Thoracic aorta (tissue), 2 donors: Measurements from ENCODE around the gene AXIN1. TPM values are rescaled to one million over a fixed set of nuclear protein-coding genes. Genes with fewer than 3 reads are reported as not detected.

Source experiments
- ATAC-seq: fragments of 150-250 bp; one replicate; pipeline ENCODE4 v1.8.0; 2017; ENCODE audit warnings: low read depth; ENCODE audit not compliant: insufficient number of reproducible peaks, low FRiP score
- DNase-seq: peaks from one replicate; pipeline ENCODE4 v3.0.0-alpha.2; 2020; ENCODE audit warnings: low spot score
- H3K27ac ChIP-seq, 2 donors: fragments of 200-600 bp; sonication (generic); 1 replicate in 1 of 2; 2 replicates in 1 of 2; pipeline ENCODE4 v1.5.1; 2016; ENCODE audit warnings: mild to moderate bottlenecking in 2 of 2, moderate library complexity in 2 of 2
- H3K27me3 ChIP-seq: fragments of 200-600 bp; sonication (generic); replicated peaks from 2 replicates; pipeline ENCODE4 v1.6.0; 2016; ENCODE audit warnings: mild to moderate bottlenecking; ENCODE audit not compliant: insufficient read depth
- H3K36me3 ChIP-seq: fragments of 200-600 bp; sonication (generic); one replicate; pipeline ENCODE4 v1.5.1; 2016
- H3K4me1 ChIP-seq, 2 donors: fragments of 200-600 bp; sonication (generic); 1 replicate in 1 of 2; 2 replicates in 1 of 2; pipeline versions ENCODE4 v1.5.1 to v1.6.0; 2016; ENCODE audit warnings: low read depth in 2 of 2, mild to moderate bottlenecking in 1 of 2; ENCODE audit not compliant: control insufficient read depth in 1 of 2
- H3K4me3 ChIP-seq: fragments of 200-600 bp; sonication (generic); 2 replicates; pipeline ENCODE4 v1.5.1; 2016; ENCODE audit warnings: mild to moderate bottlenecking
- H3K9me3 ChIP-seq: fragments of 200-600 bp; sonication (generic); 2 replicates; pipeline ENCODE4 v1.5.1; 2016
- CTCF ChIP-seq: fragments of 200-600 bp; sonication (generic); IDR thresholded peaks from one replicate; pipeline ENCODE4 v1.5.1; 2019; ENCODE audit warnings: antibody characterized with exemption
- total RNA-seq, 2 donors: library from RNA; depleted of rRNA; stranded (reverse); fragments of >200 nt; gene quantifications; one replicate each; pipeline versions ENCODE4 v1.1.0 to v1.2.3, GENCODE V29; 2016

Gene AXIN1
- total RNA-seq, 2 donors from 2014 or later: 20.0 to 27.2 TPM

- H3K27me3 ChIP-seq: no peaks in the 10 kb centered on the region
- H3K4me1 ChIP-seq: peaks cover 7 to 14% of the 10 kb centered on the region in 2 donors
- ATAC-seq (no peak), DNase-seq (no peak)
- no peak overlapping the region for H3K4me3 ChIP-seq
- H3K9me3 ChIP-seq: no peaks in the 10 kb centered on the region
- H3K36me3 ChIP-seq: no peaks in the 10 kb centered on the region
- TF ChIP-seq CTCF: no peak
- H3K27ac ChIP-seq: no peak overlapping the region
Measured at GRCh38 chr16:325375-326145, 27.0 kb downstream of the AXIN1 start.

GRCh38 chr16:324451-325334 lies 27.8 kb downstream of the AXIN1 start:
- Histone ChIP-seq H3K27me3 (no peaks in the 10 kb centered on the region), H3K4me3 (no peak overlapping the region), H3K27ac (no peak overlapping the region), H3K4me1 (peaks cover 7 to 14% of the 10 kb centered on the region in 2 donors), H3K36me3 (no peaks in the 10 kb centered on the region), H3K9me3 (no peaks in the 10 kb centered on the region)
- no peak for TF ChIP-seq CTCF
- no peak for DNase-seq
- ATAC-seq: no peak

- Histone ChIP-seq H3K27me3 (no peaks in the 10 kb centered on the region), H3K4me3 (no peak overlapping the region), H3K9me3 (no peaks in the 10 kb centered on the region), H3K4me1 (peaks cover 7 to 14% of the 10 kb centered on the region in 2 donors), H3K27ac (no peak overlapping the region), H3K36me3 (peaks cover under 1% of the 10 kb centered on the region)
- TF ChIP-seq CTCF: no peak
- no peak for DNase-seq
- ATAC-seq: no peak
Measured at GRCh38 chr16:324201-324450, 28.4 kb downstream of the AXIN1 start.

- Histone ChIP-seq H3K4me1 (peaks cover 2 to 7% of the 10 kb centered on the region in 2 donors), H3K27me3 (no peaks in the 10 kb centered on the region), H3K9me3 (no peaks in the 10 kb centered on the region)
Measured at GRCh38 chr16:322476-323143, 29.9 kb downstream of the AXIN1 start.

More at GRCh38 chr16:322476-323143, 29.9 kb downstream of the AXIN1 start:
- no peak overlapping the region for H3K27ac ChIP-seq
- peaks cover 12% of the 10 kb centered on the region for H3K36me3 ChIP-seq
- DNase-seq (no peak), ATAC-seq (no peak)
- TF ChIP-seq CTCF: no peak
- no peak overlapping the region for H3K4me3 ChIP-seq
